Osteoblast (primary cell): Measurements from ENCODE around the gene PLA2G10. TPM values are rescaled to one million over a fixed set of nuclear protein-coding genes. Genes with fewer than 3 reads are reported as not detected.
"Not testable (repeated sequence)": the region's sequence is repeated elsewhere in the genome, so short reads cannot be mapped to it uniquely, and the experiment has no call there.

Source experiments
- DNase-seq: peaks from one replicate; pipeline ENCODE4 v3.0.0; 2011; ENCODE audit warnings: low spot score, mixed read lengths; ENCODE audit not compliant: insufficient read length; ENCODE audit errors: missing footprints
- H2AFZ ChIP-seq: 2 replicates; pipeline ENCODE4 v1.6.0; 2011; ENCODE audit warnings: mild to moderate bottlenecking, low read length
- H3K27ac ChIP-seq: 2 replicates; pipeline ENCODE4 v1.5.1; 2011; ENCODE audit warnings: mild to moderate bottlenecking, low read depth, low read length, moderate library complexity
- H3K27me3 ChIP-seq: 2 replicates; pipeline ENCODE4 v1.6.0; 2012; ENCODE audit warnings: mild to moderate bottlenecking, control low read depth, inconsistent platforms, low read length, moderate library complexity; ENCODE audit not compliant: insufficient read depth
- H3K36me3 ChIP-seq: 2 replicates; pipeline ENCODE4 v1.5.1; 2011; ENCODE audit warnings: mild to moderate bottlenecking, low read length, control low read depth, moderate library complexity; ENCODE audit not compliant: insufficient read depth
- H3K4me1 ChIP-seq: 2 replicates; pipeline ENCODE4 v1.5.1; 2011; ENCODE audit warnings: mild to moderate bottlenecking, low read length, control low read depth, moderate library complexity; ENCODE audit not compliant: insufficient read depth
- H3K4me2 ChIP-seq: 2 replicates; pipeline ENCODE4 v1.6.0; 2011; ENCODE audit warnings: mild to moderate bottlenecking, low read length; ENCODE audit not compliant: insufficient read depth
- H3K4me3 ChIP-seq: fragments of 200-600 bp; sonication (generic); 3 replicates; pipeline ENCODE4 v1.5.1; 2012; ENCODE audit warnings: mild to moderate bottlenecking, low read length, inconsistent platforms; ENCODE audit not compliant: insufficient read depth
- H3K79me2 ChIP-seq: 2 replicates; pipeline ENCODE4 v1.6.0; 2012; ENCODE audit warnings: mild to moderate bottlenecking, low read length, control low read depth, inconsistent platforms; ENCODE audit not compliant: insufficient read depth
- H3K9me3 ChIP-seq: 2 replicates; pipeline ENCODE4 v1.5.1; 2011; ENCODE audit warnings: low read depth, low read length, control low read depth
- H4K20me1 ChIP-seq: 2 replicates; pipeline ENCODE4 v1.6.0; 2012; ENCODE audit warnings: mild to moderate bottlenecking, low read length, control low read depth; ENCODE audit not compliant: insufficient read depth
- CTCF ChIP-seq: IDR thresholded peaks from 2 replicates; pipeline ENCODE4 v1.5.1; 2011; ENCODE audit warnings: mild to moderate bottlenecking, low read depth, low read length, moderate library complexity; ENCODE audit errors: extremely low read depth
- total RNA-seq: library from RNA; depleted of rRNA; stranded (reverse); fragments of >200 nt; gene quantifications from 2 replicates; pipeline ENCODE4 v1.2.3, GENCODE V29; 2012

Gene PLA2G10
- total RNA-seq, 1 donor, result not detected

- Histone ChIP-seq H3K36me3 (peaks cover 39% of the 10 kb centered on the region), H3K4me1 (no peaks in the 10 kb centered on the region), H3K9me3 (no peaks in the 10 kb centered on the region), H3K4me3 (no peak overlapping the region), H4K20me1 (peaks cover 51% of the 10 kb centered on the region), H2AFZ (no peak overlapping the region), H3K27ac (no peak overlapping the region), H3K79me2 (peaks cover 96% of the 10 kb centered on the region), H3K27me3 (no peaks in the 10 kb centered on the region), H3K4me2 (no peak overlapping the region)
- DNase-seq, result no peak
- no peak for TF ChIP-seq CTCF
Observed at GRCh38 chr16:14641206-14641605, 52.9 kb downstream of the PLA2G10 start.

- no peaks in the 10 kb centered on the region for H3K27me3 ChIP-seq
- no peak for TF ChIP-seq CTCF
- peaks cover 56% of the 10 kb centered on the region for H4K20me1 ChIP-seq
- H3K9me3 ChIP-seq, result no peaks in the 10 kb centered on the region
- H3K4me3 ChIP-seq, result no peak overlapping the region
- peaks cover 36% of the 10 kb centered on the region for H3K36me3 ChIP-seq
- peaks cover 97% of the 10 kb centered on the region for H3K79me2 ChIP-seq
- no peaks in the 10 kb centered on the region for H3K4me1 ChIP-seq
- no peak for DNase-seq
- no peak overlapping the region for H3K4me2 ChIP-seq
- H3K27ac ChIP-seq, result no peak overlapping the region
- H2AFZ ChIP-seq, result no peak overlapping the region
Observed at GRCh38 chr16:14640538-14640937, 53.6 kb downstream of the PLA2G10 start.

GRCh38 chr16:14636951-14637240, 57.2 kb downstream of the PLA2G10 start:
- not testable (repeated sequence) for DNase-seq, H3K9me3 ChIP-seq, H3K4me2 ChIP-seq, H3K27ac ChIP-seq, H3K27me3 ChIP-seq, H3K4me1 ChIP-seq, H3K4me3 ChIP-seq, H2AFZ ChIP-seq
- Histone ChIP-seq H3K36me3 (peaks cover 21% of the 10 kb centered on the region), H3K79me2 (peaks cover 96% of the 10 kb centered on the region), H4K20me1 (peaks cover 55% of the 10 kb centered on the region)

- Histone ChIP-seq H3K4me1 (peaks cover 12% of the 10 kb centered on the region), H3K79me2 (peaks cover 90% of the 10 kb centered on the region), H4K20me1 (peaks cover 51% of the 10 kb centered on the region), H3K36me3 (peaks cover 21% of the 10 kb centered on the region)
- not testable (repeated sequence) for H3K4me3 ChIP-seq, H3K27me3 ChIP-seq, H3K9me3 ChIP-seq, H2AFZ ChIP-seq, DNase-seq, H3K4me2 ChIP-seq, H3K27ac ChIP-seq
Observed at GRCh38 chr16:14636179-14636950, 57.7 kb downstream of the PLA2G10 start.

- H2AFZ ChIP-seq, result no peak overlapping the region
- peaks cover 83% of the 10 kb centered on the region for H3K79me2 ChIP-seq
- H3K4me2 ChIP-seq, result no peak overlapping the region
- peaks cover 12% of the 10 kb centered on the region for H3K4me1 ChIP-seq
- no peaks in the 10 kb centered on the region for H3K9me3 ChIP-seq
- TF ChIP-seq CTCF, result no peak
- peaks cover 17% of the 10 kb centered on the region for H3K36me3 ChIP-seq
- peaks cover 44% of the 10 kb centered on the region for H4K20me1 ChIP-seq
- DNase-seq, result no peak
- no peak overlapping the region for H3K27ac ChIP-seq
- H3K27me3 ChIP-seq, result no peaks in the 10 kb centered on the region
- no peak overlapping the region for H3K4me3 ChIP-seq
Observed at GRCh38 chr16:14635395-14636165, 58.5 kb downstream of the PLA2G10 start.
